Transverse colon (tissue), 4 donors: ENCODE results near the gene RAPH1. TPM values are rescaled to one million over a fixed set of nuclear protein-coding genes. Genes with fewer than 3 reads are reported as not detected.
"Not testable (repeated sequence)": the region's sequence is repeated elsewhere in the genome, so short reads cannot be mapped to it uniquely, and the experiment has no call there.

Experiments used
- DNase-seq: peaks from one replicate; pipeline ENCODE4 v3.0.0-alpha.2; 2019
- H3K27ac ChIP-seq, 4 donors: fragments of 200-600 bp; sonication (generic); 2 replicates each; pipeline ENCODE4 v1.5.1; 2016 to 2018; ENCODE audit warnings: inconsistent platforms in 4 of 4
- H3K27me3 ChIP-seq: fragments of 200-600 bp; sonication (generic); 2 replicates; pipeline ENCODE4 v1.5.1; 2017; ENCODE audit warnings: inconsistent platforms
- H3K36me3 ChIP-seq, 4 donors: fragments of 200-600 bp; sonication (generic); 2 replicates each; pipeline ENCODE4 v1.5.1; 2017 to 2019; ENCODE audit warnings: inconsistent platforms in 4 of 4
- H3K4me1 ChIP-seq, 4 donors: fragments of 200-600 bp; sonication (generic); 2 replicates each; pipeline ENCODE4 v1.5.1; 2017 to 2020; ENCODE audit warnings: inconsistent platforms in 4 of 4
- H3K4me3 ChIP-seq, 4 donors: fragments of 200-600 bp; sonication (generic); 1 replicate in 1 of 4; 2 replicates in 3 of 4; pipeline versions ENCODE4 v1.5.1 to v1.6.1; 2017 to 2019; ENCODE audit warnings: inconsistent platforms in 4 of 4
- H3K9me3 ChIP-seq, 2 donors: fragments of 200-600 bp; sonication (generic); 2 replicates each; pipeline ENCODE4 v1.5.1; 2017 to 2019; ENCODE audit warnings: inconsistent platforms in 2 of 2
- EP300 ChIP-seq: sonication (generic); formaldehyde crosslinking; IDR thresholded peaks from one replicate; pipeline ENCODE4 v1.6.1; 2017; ENCODE audit warnings: antibody characterized with exemption, low read depth
- POLR2A ChIP-seq: fragments of 450-650 bp; IDR thresholded peaks from one replicate; pipeline ENCODE4 v1.6.1; 2016; ENCODE audit warnings: antibody characterized with exemption, mild to moderate bottlenecking, moderate library complexity
- POLR2AphosphoS5 ChIP-seq, 3 donors: sonication (generic); formaldehyde crosslinking; IDR thresholded peaks; one replicate each; pipeline ENCODE4 v1.6.1; 2016; ENCODE audit warnings: antibody characterized with exemption in 3 of 3
- WGBS, 2 donors: methylation state at CpG; one replicate each; pipeline ENCODE4 v1.1.5; 2018; ENCODE audit warnings: low coverage in 1 of 2; 5-methylcytosine and 5-hydroxymethylcytosine counted together
- in situ Hi-C, 4 donors: fragments of 200-750 bp; cut with MboI; loops; one replicate each; pipeline versions ENCODE4 v1.15.0 to v1.15.1; 2017; ENCODE audit warnings: low sequenced_read_pairs in 3 of 4, low pct_ligation_motif_present in 1 of 4, low pct_unique_long_range_greater_than_20kb in 1 of 4
- intact Hi-C: fragments of 100-400 bp; cut with DNase I; formaldehyde crosslinking; loops from one replicate; pipeline ENCODE4 v1.15.1; 2023; ENCODE audit warnings: low total_unique reads
- total RNA-seq, 4 donors: library from RNA; depleted of rRNA; stranded (reverse); fragments of >200 nt; gene quantifications; one replicate each; pipeline ENCODE4 v1.1.0, GENCODE V29; 2016
- TF ChIP-seq, protein P1 (sequence below), 5 experiments: fragments of 200-600 bp in 3 of 5; fragments of 450-650 bp in 2 of 5; sonication (generic) in 3 of 5; IDR thresholded peaks; 1 replicate in 2 of 5; 2 replicates in 3 of 5; pipeline ENCODE4 v1.5.1; 2016 to 2017; ENCODE audit warnings: antibody characterized with exemption in 5 of 5, inconsistent platforms in 3 of 5, mild to moderate bottlenecking in 2 of 5, moderate library complexity in 1 of 5

Gene RAPH1
- total RNA-seq, 4 donors from 2014 or later = 36.0 to 160 (median 41.8) TPM

DNA sequence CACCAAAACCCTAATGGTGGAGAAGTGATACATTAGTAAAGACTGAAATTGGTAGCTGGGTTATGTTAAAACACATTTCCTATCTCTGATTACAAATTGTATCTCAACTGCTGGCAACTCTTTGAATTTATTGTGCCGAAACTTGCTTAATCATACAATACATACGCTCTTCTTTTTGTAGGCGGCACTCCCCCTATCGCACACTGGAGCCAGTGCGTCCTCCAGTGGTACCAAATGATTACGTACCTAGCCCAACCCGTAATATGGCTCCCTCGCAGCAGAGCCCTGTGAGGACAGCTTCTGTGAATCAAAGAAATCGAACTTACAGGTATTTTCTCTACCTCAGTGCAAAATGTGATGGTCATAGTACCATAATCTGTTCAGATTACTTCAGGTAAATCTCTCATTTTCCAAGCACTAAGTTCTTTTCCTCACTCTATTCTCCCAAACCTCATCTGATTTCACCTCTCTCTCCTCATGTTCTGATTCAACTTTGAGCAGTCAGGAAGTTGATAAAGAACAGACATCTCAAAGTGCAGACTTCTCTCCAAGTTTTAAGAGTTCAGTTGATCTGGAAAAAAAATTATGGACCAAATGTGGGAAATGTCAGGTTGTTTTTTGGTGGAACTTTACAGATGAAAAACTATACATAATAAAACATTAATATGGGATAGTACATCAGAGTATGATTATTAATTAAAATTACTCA is 140.4 kb downstream of the RAPH1 start:
- in situ Hi-C loops (no loop called here), intact Hi-C loops (no loop called here)
- TF ChIP-seq, protein P1, sequence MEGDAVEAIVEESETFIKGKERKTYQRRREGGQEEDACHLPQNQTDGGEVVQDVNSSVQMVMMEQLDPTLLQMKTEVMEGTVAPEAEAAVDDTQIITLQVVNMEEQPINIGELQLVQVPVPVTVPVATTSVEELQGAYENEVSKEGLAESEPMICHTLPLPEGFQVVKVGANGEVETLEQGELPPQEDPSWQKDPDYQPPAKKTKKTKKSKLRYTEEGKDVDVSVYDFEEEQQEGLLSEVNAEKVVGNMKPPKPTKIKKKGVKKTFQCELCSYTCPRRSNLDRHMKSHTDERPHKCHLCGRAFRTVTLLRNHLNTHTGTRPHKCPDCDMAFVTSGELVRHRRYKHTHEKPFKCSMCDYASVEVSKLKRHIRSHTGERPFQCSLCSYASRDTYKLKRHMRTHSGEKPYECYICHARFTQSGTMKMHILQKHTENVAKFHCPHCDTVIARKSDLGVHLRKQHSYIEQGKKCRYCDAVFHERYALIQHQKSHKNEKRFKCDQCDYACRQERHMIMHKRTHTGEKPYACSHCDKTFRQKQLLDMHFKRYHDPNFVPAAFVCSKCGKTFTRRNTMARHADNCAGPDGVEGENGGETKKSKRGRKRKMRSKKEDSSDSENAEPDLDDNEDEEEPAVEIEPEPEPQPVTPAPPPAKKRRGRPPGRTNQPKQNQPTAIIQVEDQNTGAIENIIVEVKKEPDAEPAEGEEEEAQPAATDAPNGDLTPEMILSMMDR (IDR thresholded peaks at IDR 0.05) = no peak
- Histone ChIP-seq H3K4me3 (no peak overlapping the region), H3K27ac (no peak overlapping the region), H3K9me3 (no peaks in the 10 kb centered on the region), H3K36me3 (no peaks in the 10 kb centered on the region), H3K4me1 (peaks cover 0 to 6% (median 0%) of the 10 kb centered on the region in 4 donors), H3K27me3 (no peaks in the 10 kb centered on the region)
- DNase-seq = no peak
- 90 to 93% methylated on average over 9 of the region's 9 CpGs for WGBS, 2 donors

DNA sequence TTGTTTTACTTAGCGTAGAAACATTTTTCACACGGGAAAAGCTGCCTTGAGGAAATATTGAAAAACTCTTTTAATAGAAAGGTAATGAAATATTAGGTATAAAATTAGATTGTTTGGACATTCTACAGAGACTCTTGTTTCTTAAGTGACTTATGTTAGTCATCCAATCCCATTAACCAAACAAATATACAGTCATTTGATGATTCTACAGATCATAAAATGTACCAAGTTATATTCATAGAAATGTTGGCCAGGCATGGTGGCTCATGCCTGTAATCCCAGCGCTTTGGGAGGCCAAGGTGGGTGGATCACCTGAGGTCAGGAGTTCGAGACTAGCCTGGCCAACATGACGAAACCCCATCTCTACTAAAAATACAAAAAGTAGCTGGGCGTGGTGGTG is 146.9 kb downstream of the RAPH1 start:
- in situ Hi-C loops, H3K9me3 ChIP-seq, H3K4me1 ChIP-seq, DNase-seq, intact Hi-C loops, H3K36me3 ChIP-seq, H3K27ac ChIP-seq, H3K4me3 ChIP-seq, H3K27me3 ChIP-seq: not testable (repeated sequence)
- 87 to 96% methylated on average over 3 to 6 of the region's 6 CpGs for WGBS, 2 donors

DNA sequence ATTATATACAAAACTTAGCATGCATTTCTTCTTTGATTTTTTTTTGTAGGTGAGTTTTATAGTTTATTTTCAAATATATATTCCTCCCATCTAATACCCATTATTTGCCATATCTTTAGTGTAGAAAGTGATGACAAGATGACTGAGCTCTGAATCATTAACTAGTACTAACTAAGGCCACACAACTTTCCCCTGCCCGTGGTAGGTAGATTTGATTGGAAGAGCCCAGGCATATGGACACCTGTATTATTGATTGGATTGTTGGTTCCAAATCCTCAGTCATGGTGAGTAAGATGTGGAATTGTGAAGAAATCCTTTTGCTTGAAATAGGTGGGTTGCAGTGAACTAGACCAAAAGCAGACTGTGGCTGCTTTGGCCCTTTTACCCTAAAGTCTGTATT is 152.1 kb downstream of the RAPH1 start:
- H3K4me3 ChIP-seq = no peak overlapping the region
- 94 to 100% methylated on average over 1 of the region's 1 CpG for WGBS, 2 donors
- intact Hi-C loops = no loop called here
- in situ Hi-C loops = no loop called here
- DNase-seq = no peak
- no peaks in the 10 kb centered on the region for H3K4me1 ChIP-seq
- no peak overlapping the region for H3K27ac ChIP-seq
- H3K36me3 ChIP-seq = no peaks in the 10 kb centered on the region
- H3K9me3 ChIP-seq = no peaks in the 10 kb centered on the region
- no peaks in the 10 kb centered on the region for H3K27me3 ChIP-seq
- no peak for TF ChIP-seq POLR2AphosphoS5 (IDR thresholded peaks at IDR 0.05)
- no peak for TF ChIP-seq EP300
- TF ChIP-seq, protein P1 (IDR thresholded peaks at IDR 0.05) = no peak
- TF ChIP-seq POLR2A = no peak

DNA sequence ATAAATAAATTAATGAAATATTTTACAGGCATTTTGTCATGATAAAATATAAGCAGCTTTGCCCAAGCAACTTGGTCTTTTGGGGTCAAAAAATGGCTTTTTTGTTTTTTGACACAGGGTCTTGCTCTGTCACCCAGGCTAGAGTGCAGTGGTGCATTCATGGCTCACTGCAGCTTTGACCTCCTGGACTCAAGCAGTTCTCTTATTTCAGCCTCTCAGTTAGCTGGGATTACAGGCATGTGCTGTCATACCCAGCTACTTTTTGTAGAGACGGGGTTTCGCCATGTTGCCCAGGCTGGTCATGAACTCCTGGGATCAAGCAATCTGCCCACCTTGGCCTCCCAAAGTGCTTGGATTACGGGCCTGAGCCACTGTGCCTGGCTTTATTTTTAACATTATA is 155.9 kb downstream of the RAPH1 start:
- in situ Hi-C loops = no loop called here

More for the DNA sequence above, 155.9 kb downstream of the RAPH1 start:
- Histone ChIP-seq H3K27me3 (no peaks in the 10 kb centered on the region), H3K27ac (no peak overlapping the region), H3K36me3 (no peaks in the 10 kb centered on the region), H3K4me1 (no peaks in the 10 kb centered on the region), H3K9me3 (no peaks in the 10 kb centered on the region), H3K4me3 (no peak overlapping the region)
- intact Hi-C loops = loop anchor here (2.0 kb wide), 1 partner anchor 36 kb away; no protein-coding TSS in a partner anchor
- TF ChIP-seq POLR2A (no peak), POLR2AphosphoS5 (IDR thresholded peaks at IDR 0.05) (no peak), EP300 (no peak)
- TF ChIP-seq, protein P1 (IDR thresholded peaks at IDR 0.05) = no peak
- WGBS, 2 donors = 89 to 94% methylated on average over 3 of the region's 3 CpGs
- DNase-seq = no peak
